HEK293 (cell line): Measurements from ENCODE around the gene MBLAC1.
A peak's percentile ranks its signal among the peaks of the same experiment; 100 is the strongest.

Experiments used
- CTCF ChIA-PET: fragments of 350-600 bp; formaldehyde crosslinking; extraction: SDS; loops from one replicate; lab custom pipeline; 2021; ENCODE audit warnings: antibody characterized with exemption; lab: Yijun Ruan, JAX
- POLR2A ChIA-PET: fragments of 300-600 bp; formaldehyde crosslinking; extraction: SDS; loops from one replicate; lab custom pipeline; 2020; ENCODE audit warnings: antibody characterized with exemption, inconsistent platforms; lab: Yijun Ruan, JAX
- H3K27ac ChIP-seq: fragments of 200-500 bp; sonication (Bioruptor generic); 2 replicates; pipeline ENCODE4 v1.5.1; 2014; ENCODE audit warnings: low read depth, low read length, control low read depth, inconsistent platforms; ENCODE audit errors: extremely low read depth
- H3K36me3 ChIP-seq, 2 experiments: fragments of 200-500 bp in 1 of 2; sonication (Bioruptor generic) in 1 of 2; 1 replicate in 1 of 2; 2 replicates in 1 of 2; pipeline ENCODE4 v1.5.1; 2014 to 2017; ENCODE audit warnings: inconsistent platforms in 2 of 2, low read length in 2 of 2; ENCODE audit not compliant: control insufficient read depth in 2 of 2, insufficient read depth in 1 of 2
- H3K4me1 ChIP-seq: fragments of 200-500 bp; sonication (Bioruptor generic); 2 replicates; pipeline ENCODE4 v1.5.1; 2014; ENCODE audit warnings: mild to moderate bottlenecking, low read length, inconsistent platforms; ENCODE audit not compliant: control insufficient read depth, insufficient read depth
- H3K4me3 ChIP-seq: 2 replicates; pipeline ENCODE4 v1.5.1; 2011; ENCODE audit warnings: low read depth, mild to moderate bottlenecking, control low read depth, low read length, moderate library complexity
- H3K9me3 ChIP-seq: fragments of 200-500 bp; sonication (Bioruptor generic); 2 replicates; pipeline ENCODE4 v1.5.1; 2014; ENCODE audit warnings: low read depth, low read length, inconsistent platforms; ENCODE audit not compliant: control insufficient read depth, insufficient read depth
- ATF2 ChIP-seq: fragments of 450-650 bp; formaldehyde crosslinking; IDR thresholded peaks from 2 replicates; pipeline ENCODE4 v1.5.1; 2016; ENCODE audit warnings: missing biosample characterization, missing genetic modification characterization, low read depth
- GLIS2 ChIP-seq: fragments of 450-650 bp; formaldehyde crosslinking; IDR thresholded peaks from 2 replicates; pipeline ENCODE4 v1.5.1; 2016; ENCODE audit warnings: missing biosample characterization, missing genetic modification characterization
- IKZF3 ChIP-seq: fragments of 450-650 bp; IDR thresholded peaks from 2 replicates; pipeline ENCODE4 v1.5.0; 2018; ENCODE audit warnings: missing biosample characterization, mild to moderate bottlenecking, missing genetic modification characterization, moderate library complexity
- KLF1 ChIP-seq: fragments of 450-650 bp; formaldehyde crosslinking; IDR thresholded peaks from 2 replicates; pipeline ENCODE4 v1.5.1; 2016; ENCODE audit warnings: missing biosample characterization, missing genetic modification characterization
- RBAK ChIP-seq: fragments of 450-650 bp; formaldehyde crosslinking; IDR thresholded peaks from 2 replicates; pipeline ENCODE4 v1.5.1; 2016; ENCODE audit warnings: missing biosample characterization, missing genetic modification characterization
- SCRT1 ChIP-seq: fragments of 450-650 bp; formaldehyde crosslinking; IDR thresholded peaks from 2 replicates; pipeline ENCODE4 v1.5.1; 2016; ENCODE audit warnings: missing biosample characterization, missing genetic modification characterization, borderline replicate concordance
- SCRT2 ChIP-seq: fragments of 450-650 bp; formaldehyde crosslinking; IDR thresholded peaks from 2 replicates; pipeline ENCODE4 v1.5.1; 2016; ENCODE audit warnings: missing biosample characterization, missing genetic modification characterization
- SP2 ChIP-seq: fragments of 450-650 bp; formaldehyde crosslinking; IDR thresholded peaks from 2 replicates; pipeline ENCODE4 v1.5.1; 2016; ENCODE audit warnings: missing biosample characterization, missing genetic modification characterization
- ZBTB17 ChIP-seq: fragments of 450-650 bp; formaldehyde crosslinking; IDR thresholded peaks from 2 replicates; pipeline ENCODE4 v1.5.1; 2016; ENCODE audit warnings: missing biosample characterization, missing genetic modification characterization
- ZBTB20 ChIP-seq: fragments of 450-650 bp; formaldehyde crosslinking; IDR thresholded peaks from 2 replicates; pipeline ENCODE4 v1.5.1; 2016; ENCODE audit warnings: missing biosample characterization, missing genetic modification characterization
- ZNF10 ChIP-seq: fragments of 450-650 bp; formaldehyde crosslinking; IDR thresholded peaks from 2 replicates; pipeline ENCODE4 v1.5.1; 2017; ENCODE audit warnings: missing biosample characterization, missing genetic modification characterization
- ZNF174 ChIP-seq: fragments of 450-650 bp; formaldehyde crosslinking; IDR thresholded peaks from 2 replicates; pipeline ENCODE4 v1.5.0; 2017; ENCODE audit warnings: missing biosample characterization, mild to moderate bottlenecking, missing genetic modification characterization
- ZNF184 ChIP-seq: fragments of 450-650 bp; IDR thresholded peaks from 2 replicates; pipeline ENCODE4 v1.5.1; 2018; ENCODE audit warnings: missing biosample characterization, mild to moderate bottlenecking, missing genetic modification characterization
- ZNF292 ChIP-seq: fragments of 450-650 bp; formaldehyde crosslinking; IDR thresholded peaks from 2 replicates; pipeline ENCODE4 v1.5.1; 2016; ENCODE audit warnings: low read depth, missing biosample characterization, missing genetic modification characterization, borderline replicate concordance
- ZNF433 ChIP-seq: fragments of 450-650 bp; formaldehyde crosslinking; IDR thresholded peaks from 2 replicates; pipeline ENCODE4 v1.5.1; 2016; ENCODE audit warnings: missing biosample characterization, missing genetic modification characterization, low read depth
- ZNF558 ChIP-seq: fragments of 450-650 bp; formaldehyde crosslinking; IDR thresholded peaks from 2 replicates; pipeline ENCODE4 v1.5.1; 2016; ENCODE audit warnings: missing biosample characterization, missing genetic modification characterization
- ZNF600 ChIP-seq: fragments of 450-650 bp; formaldehyde crosslinking; IDR thresholded peaks from 2 replicates; pipeline ENCODE4 v1.5.1; 2016; ENCODE audit warnings: missing biosample characterization, missing genetic modification characterization
- ZNF626 ChIP-seq: fragments of 450-650 bp; sonication (Bioruptor Pico); formaldehyde crosslinking; IDR thresholded peaks from 2 replicates; pipeline ENCODE4 v1.5.1; 2018; ENCODE audit warnings: missing biosample characterization, missing genetic modification characterization, inconsistent platforms
- ZNF76 ChIP-seq: fragments of 450-650 bp; formaldehyde crosslinking; IDR thresholded peaks from 2 replicates; pipeline ENCODE4; 2016; ENCODE audit warnings: low read depth, missing biosample characterization, missing genetic modification characterization, borderline replicate concordance
- TF ChIP-seq, protein P1 (sequence below): fragments of 450-650 bp; formaldehyde crosslinking; IDR thresholded peaks from 2 replicates; pipeline ENCODE4 v1.5.1; 2017; ENCODE audit warnings: missing biosample characterization, missing genetic modification characterization
- TF ChIP-seq, protein P2 (sequence below): fragments of 450-650 bp; formaldehyde crosslinking; IDR thresholded peaks from 2 replicates; pipeline ENCODE4 v1.5.1; 2016; ENCODE audit warnings: missing biosample characterization, missing genetic modification characterization
- TF ChIP-seq, protein P3 (sequence below): fragments of 450-650 bp; formaldehyde crosslinking; IDR thresholded peaks from 2 replicates; pipeline ENCODE4 v1.5.1; 2016; ENCODE audit warnings: missing biosample characterization, missing genetic modification characterization
- TF ChIP-seq, protein P4 (sequence below): fragments of 450-650 bp; formaldehyde crosslinking; IDR thresholded peaks from 2 replicates; pipeline ENCODE4 v1.5.1; 2016; ENCODE audit warnings: missing biosample characterization, missing genetic modification characterization

MBLAC1 gene

DNA sequence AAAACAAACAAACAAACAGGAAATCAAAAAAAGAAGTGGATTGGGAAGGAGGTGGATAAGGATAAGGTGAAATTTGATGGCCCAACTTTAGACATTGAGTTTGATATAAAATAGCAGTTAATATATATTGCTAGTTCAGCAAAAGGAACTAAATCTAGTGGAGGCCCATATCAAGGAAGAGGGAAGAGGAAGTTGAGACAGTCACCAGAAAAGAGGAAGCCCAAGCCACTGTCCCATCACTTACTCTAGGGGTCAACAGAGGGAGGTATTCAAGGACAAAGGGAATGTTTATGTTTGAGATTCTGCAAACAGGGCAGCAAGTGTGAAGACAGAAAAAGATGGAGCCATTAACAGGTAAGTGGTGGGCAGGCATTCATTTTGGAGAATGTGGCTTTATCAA is 25.6 kb downstream of the MBLAC1 start (continued):
- TF ChIP-seq, protein P1, sequence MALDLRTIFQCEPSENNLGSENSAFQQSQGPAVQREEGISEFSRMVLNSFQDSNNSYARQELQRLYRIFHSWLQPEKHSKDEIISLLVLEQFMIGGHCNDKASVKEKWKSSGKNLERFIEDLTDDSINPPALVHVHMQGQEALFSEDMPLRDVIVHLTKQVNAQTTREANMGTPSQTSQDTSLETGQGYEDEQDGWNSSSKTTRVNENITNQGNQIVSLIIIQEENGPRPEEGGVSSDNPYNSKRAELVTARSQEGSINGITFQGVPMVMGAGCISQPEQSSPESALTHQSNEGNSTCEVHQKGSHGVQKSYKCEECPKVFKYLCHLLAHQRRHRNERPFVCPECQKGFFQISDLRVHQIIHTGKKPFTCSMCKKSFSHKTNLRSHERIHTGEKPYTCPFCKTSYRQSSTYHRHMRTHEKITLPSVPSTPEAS (tag by site-specific recombination) = no peak
- TF ChIP-seq ZNF433 (tag by site-specific recombination) (no peak), ZNF558 (tag by site-specific recombination) (no peak), ZNF184 (tag by site-specific recombination) (no peak)
- TF ChIP-seq, protein P2, sequence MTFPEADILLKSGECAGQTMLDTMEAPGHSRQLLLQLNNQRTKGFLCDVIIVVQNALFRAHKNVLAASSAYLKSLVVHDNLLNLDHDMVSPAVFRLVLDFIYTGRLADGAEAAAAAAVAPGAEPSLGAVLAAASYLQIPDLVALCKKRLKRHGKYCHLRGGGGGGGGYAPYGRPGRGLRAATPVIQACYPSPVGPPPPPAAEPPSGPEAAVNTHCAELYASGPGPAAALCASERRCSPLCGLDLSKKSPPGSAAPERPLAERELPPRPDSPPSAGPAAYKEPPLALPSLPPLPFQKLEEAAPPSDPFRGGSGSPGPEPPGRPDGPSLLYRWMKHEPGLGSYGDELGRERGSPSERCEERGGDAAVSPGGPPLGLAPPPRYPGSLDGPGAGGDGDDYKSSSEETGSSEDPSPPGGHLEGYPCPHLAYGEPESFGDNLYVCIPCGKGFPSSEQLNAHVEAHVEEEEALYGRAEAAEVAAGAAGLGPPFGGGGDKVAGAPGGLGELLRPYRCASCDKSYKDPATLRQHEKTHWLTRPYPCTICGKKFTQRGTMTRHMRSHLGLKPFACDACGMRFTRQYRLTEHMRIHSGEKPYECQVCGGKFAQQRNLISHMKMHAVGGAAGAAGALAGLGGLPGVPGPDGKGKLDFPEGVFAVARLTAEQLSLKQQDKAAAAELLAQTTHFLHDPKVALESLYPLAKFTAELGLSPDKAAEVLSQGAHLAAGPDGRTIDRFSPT = no peak
- TF ChIP-seq, protein P3, sequence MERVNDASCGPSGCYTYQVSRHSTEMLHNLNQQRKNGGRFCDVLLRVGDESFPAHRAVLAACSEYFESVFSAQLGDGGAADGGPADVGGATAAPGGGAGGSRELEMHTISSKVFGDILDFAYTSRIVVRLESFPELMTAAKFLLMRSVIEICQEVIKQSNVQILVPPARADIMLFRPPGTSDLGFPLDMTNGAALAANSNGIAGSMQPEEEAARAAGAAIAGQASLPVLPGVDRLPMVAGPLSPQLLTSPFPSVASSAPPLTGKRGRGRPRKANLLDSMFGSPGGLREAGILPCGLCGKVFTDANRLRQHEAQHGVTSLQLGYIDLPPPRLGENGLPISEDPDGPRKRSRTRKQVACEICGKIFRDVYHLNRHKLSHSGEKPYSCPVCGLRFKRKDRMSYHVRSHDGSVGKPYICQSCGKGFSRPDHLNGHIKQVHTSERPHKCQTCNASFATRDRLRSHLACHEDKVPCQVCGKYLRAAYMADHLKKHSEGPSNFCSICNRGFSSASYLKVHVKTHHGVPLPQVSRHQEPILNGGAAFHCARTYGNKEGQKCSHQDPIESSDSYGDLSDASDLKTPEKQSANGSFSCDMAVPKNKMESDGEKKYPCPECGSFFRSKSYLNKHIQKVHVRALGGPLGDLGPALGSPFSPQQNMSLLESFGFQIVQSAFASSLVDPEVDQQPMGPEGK = no peak
- TF ChIP-seq, all 188 proteins: peak for 0

GRCh38 chr7:100152937-100153666 is 26.3 kb downstream of the MBLAC1 start:
- H3K36me3 ChIP-seq = peaks cover 15 to 56% of the 10 kb centered on the region in 2 experiments; a peak in 2 of 3 replicates
- no peak overlapping the region; the same call in 1 of the 2 replicates for H3K27ac ChIP-seq
- ChIA-PET CTCF (interaction anchor here (0.5 kb wide), 1 partner anchor 200 kb away, joined by 3 read pairs; no protein-coding TSS in a partner anchor), POLR2A (no interaction called here)
- H3K4me1 ChIP-seq = peaks cover 10% of the 10 kb centered on the region
- H3K9me3 ChIP-seq = no peaks in the 10 kb centered on the region
- peak; percentile 82 for TF ChIP-seq ZNF600 (tag by site-specific recombination)
- TF ChIP-seq, protein P4, sequence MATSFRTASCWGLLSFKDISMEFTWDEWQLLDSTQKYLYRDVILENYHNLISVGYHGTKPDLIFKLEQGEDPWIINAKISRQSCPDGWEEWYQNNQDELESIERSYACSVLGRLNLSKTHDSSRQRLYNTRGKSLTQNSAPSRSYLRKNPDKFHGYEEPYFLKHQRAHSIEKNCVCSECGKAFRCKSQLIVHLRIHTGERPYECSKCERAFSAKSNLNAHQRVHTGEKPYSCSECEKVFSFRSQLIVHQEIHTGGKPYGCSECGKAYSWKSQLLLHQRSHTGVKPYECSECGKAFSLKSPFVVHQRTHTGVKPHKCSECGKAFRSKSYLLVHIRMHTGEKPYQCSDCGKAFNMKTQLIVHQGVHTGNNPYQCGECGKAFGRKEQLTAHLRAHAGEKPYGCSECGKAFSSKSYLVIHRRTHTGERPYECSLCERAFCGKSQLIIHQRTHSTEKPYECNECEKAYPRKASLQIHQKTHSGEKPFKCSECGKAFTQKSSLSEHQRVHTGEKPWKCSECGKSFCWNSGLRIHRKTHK (tag by site-specific recombination) = no peak
- TF ChIP-seq, all 188 proteins: peak for 1
- no peak overlapping the region for H3K4me3 ChIP-seq

- H3K27ac ChIP-seq = no peak overlapping the region; the same call in 1 of the 2 replicates
- ChIA-PET CTCF (interaction anchor here (0.5 to 1.1 kb wide), 2 partner anchors 31 to 201 kb away, joined by 3 to 5 read pairs; no protein-coding TSS in a partner anchor), POLR2A (no interaction called here)
- H3K4me1 ChIP-seq = peaks cover 7% of the 10 kb centered on the region
- H3K36me3 ChIP-seq = peaks cover 15 to 56% of the 10 kb centered on the region in 2 experiments; a peak in 2 of 3 replicates
- no peak overlapping the region for H3K4me3 ChIP-seq
- no peaks in the 10 kb centered on the region for H3K9me3 ChIP-seq
- TF ChIP-seq RBAK (tag by site-specific recombination) = no peak
- TF ChIP-seq SCRT2 (tag by site-specific recombination) = peak; percentile 97
- TF ChIP-seq ZNF10 (tag by site-specific recombination) = peak; percentile 47; the same call in 1 of the 2 replicates
- TF ChIP-seq ATF2 (tag by site-specific recombination) = no peak
- peak; percentile 75 for TF ChIP-seq KLF1 (tag by site-specific recombination)
- TF ChIP-seq ZBTB20 (tag by site-specific recombination) = peak; percentile 94
- peak; percentile 26 for TF ChIP-seq IKZF3 (tag by site-specific recombination)
- no peak for TF ChIP-seq ZNF174 (tag by site-specific recombination)
- TF ChIP-seq ZNF292 (tag by site-specific recombination) = no peak
- TF ChIP-seq ZBTB17 (tag by site-specific recombination) = peak; percentile 93
- no peak for TF ChIP-seq ZNF76 (tag by site-specific recombination)
- no peak for TF ChIP-seq ZNF626 (tag by site-specific recombination)
- peak; percentile 42 for TF ChIP-seq GLIS2 (tag by site-specific recombination)
- TF ChIP-seq SP2 (tag by site-specific recombination) = peak; percentile 76
- peak; percentile 97 for TF ChIP-seq SCRT1
Measured at GRCh38 chr7:100153708-100154535, 27.2 kb downstream of the MBLAC1 start.
